ENCODE results near the gene VASN.

Gene VASN

DNA sequence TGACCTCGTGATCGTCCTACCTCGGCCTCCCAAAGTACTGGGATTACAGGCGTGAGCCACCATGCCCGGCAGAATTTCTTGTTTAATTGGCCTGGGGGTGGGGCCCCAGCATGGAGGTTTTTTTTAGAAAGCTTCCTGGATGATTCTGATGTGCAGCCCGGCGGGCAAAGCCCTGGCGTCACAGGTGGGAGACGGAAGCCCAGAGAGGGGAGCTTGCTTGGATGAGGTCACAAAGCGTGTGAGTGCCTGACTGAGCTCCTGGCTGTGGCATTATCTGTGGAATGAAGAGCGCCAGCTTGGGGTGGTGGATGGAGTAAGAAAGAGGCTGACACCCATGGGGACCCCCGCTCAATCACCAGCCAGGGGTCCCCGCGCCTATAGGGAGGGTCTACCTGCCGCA, 4.1 kb downstream of the VASN start:
- peak overlapping the region; percentile 99 for H3K27ac ChIP-seq
- TF ChIP-seq, protein P1, sequence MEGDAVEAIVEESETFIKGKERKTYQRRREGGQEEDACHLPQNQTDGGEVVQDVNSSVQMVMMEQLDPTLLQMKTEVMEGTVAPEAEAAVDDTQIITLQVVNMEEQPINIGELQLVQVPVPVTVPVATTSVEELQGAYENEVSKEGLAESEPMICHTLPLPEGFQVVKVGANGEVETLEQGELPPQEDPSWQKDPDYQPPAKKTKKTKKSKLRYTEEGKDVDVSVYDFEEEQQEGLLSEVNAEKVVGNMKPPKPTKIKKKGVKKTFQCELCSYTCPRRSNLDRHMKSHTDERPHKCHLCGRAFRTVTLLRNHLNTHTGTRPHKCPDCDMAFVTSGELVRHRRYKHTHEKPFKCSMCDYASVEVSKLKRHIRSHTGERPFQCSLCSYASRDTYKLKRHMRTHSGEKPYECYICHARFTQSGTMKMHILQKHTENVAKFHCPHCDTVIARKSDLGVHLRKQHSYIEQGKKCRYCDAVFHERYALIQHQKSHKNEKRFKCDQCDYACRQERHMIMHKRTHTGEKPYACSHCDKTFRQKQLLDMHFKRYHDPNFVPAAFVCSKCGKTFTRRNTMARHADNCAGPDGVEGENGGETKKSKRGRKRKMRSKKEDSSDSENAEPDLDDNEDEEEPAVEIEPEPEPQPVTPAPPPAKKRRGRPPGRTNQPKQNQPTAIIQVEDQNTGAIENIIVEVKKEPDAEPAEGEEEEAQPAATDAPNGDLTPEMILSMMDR (conservative IDR thresholded peaks at IDR 0.05; ENCODE audit: low read depth): no peak
- ChIA-PET POLR2A (ENCODE audit: low non-redundant PET) (no interaction called here), CTCF (interaction anchor here (0.6 to 4.8 kb wide), 5 partner anchors 17 to 104 kb away, joined by 3 to 31 read pairs (median 3); no protein-coding TSS in a partner anchor)
- DNase-seq (ENCODE audit: low spot score): no peak

DNA sequence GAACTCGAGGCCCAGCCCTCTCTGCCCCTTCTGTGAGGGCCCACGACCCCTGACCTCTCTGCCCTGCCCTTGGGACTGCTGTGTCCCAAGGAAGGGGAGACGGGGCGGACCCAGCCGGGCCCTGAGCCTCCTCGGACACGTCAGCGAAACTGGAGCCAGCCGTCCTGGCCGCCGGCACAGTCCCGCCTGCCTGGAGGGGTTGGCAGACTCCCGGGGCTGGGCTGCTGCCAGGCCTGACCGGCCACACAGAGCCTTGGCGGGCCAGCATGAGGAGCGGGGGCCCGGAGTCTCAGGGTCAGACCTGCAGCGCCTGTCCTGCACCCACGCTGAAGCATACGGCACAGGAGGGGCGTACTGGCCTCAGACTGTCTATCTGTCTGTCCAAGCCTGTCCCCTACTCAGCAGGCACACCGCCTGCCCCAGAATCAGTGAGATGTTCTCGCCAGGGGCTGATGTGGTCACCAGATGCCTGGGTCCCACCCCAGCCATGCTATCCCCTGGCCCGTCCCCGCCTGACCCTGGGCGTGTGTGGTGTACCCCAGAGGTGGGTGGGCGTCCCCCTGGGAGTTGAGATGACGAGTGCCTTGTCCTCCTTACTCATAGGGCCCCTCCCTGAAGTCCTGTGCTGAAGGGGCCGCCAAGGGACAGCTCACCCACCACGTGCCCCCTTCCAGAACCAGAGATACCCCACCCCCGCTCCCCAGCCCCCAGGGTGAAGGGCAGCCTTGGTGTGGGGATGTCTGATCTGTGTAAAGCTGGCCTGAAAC, 4.7 kb downstream of the VASN start:
- ChIA-PET POLR2A (ENCODE audit: low non-redundant PET) (no interaction called here), CTCF (interaction anchor here (0.7 to 4.8 kb wide), 3 partner anchors 9 to 86 kb away, joined by 3 to 31 read pairs (median 3); no protein-coding TSS in a partner anchor)
- peak overlapping the region; percentile 99 for H3K27ac ChIP-seq
- TF ChIP-seq, protein P1 (conservative IDR thresholded peaks at IDR 0.05; ENCODE audit: low read depth): no peak
- no peak for DNase-seq (ENCODE audit: low spot score)

DNA sequence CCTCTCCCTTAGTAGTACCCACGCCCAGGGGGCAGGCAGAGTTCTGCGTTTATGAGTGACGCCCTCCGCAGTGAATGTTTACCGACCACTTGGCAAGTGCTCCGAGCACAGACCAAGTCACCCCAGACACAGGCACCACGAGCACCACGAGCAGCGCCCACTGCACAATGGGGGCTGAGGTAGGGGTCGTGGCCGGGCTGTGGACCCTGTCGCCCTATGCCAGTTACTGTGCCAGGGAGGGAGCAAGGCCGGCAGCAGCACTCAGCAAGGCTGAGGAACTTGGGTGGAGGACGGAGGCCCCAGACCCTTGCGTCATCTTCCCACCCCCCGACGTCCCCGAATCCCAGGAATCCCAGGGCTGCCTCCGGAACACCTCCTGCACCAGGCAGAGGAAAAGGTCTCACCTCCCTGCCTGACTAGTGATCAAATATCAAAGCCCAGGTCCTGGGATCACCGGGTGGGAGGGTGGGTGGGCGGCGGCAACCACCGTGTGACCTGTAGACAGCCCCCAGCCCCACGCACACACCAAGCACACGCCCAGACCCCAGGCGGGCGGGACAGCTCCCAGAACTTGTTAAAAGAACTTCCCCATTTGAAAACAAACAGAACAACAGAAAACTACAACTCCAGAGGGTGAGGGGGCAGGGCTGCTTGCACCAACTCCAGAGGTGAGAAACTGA, 5.4 kb downstream of the VASN start:
- peak overlapping the region; percentile 99 for H3K27ac ChIP-seq
- TF ChIP-seq, protein P1 (conservative IDR thresholded peaks at IDR 0.05; ENCODE audit: low read depth): no peak
- POLR2A ChIA-PET (ENCODE audit: low non-redundant PET): no interaction called here
- CTCF ChIA-PET: interaction anchor here (1.0 to 5.5 kb wide), 7 partner anchors 9 to 88 kb away, joined by 3 to 31 read pairs (median 7); partner anchors contain the start of gene PAM16
- no peak for DNase-seq (ENCODE audit: low spot score)

DNA sequence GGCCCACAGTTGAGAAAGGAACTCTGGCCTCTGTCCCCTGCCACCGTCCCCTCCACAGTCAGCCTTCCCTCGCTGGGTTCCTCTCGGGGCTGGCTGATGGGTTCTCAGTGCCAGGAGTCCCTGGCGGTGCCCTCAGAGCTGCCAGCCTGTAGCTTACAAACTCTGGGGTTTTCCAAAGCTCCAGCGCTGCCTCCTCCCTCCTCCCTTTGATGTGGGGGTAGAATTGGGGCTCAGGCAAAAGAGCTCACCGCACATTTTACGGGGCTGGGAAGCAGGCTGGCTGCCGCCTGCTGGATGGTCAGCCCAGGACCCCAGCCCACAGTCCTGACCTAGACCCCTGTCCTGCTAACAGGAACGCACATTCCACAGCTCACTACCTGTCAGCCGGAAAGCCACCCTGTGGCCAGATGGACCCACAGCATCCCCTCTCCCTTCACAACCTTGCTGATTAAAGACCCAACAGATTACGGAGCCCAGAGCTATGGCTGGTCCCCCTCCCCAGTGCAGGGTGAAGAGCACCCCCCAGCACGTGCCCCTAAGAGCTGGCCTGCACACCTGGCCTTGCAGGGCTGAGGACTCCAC, 6.0 kb downstream of the VASN start:
- H3K27ac ChIP-seq: peak overlapping the region; percentile 99
- DNase-seq (ENCODE audit: low spot score): no peak
- ChIA-PET CTCF (interaction anchor here (0.5 to 5.5 kb wide), 7 partner anchors 9 to 89 kb away, joined by 3 to 22 read pairs (median 7); partner anchors contain the start of gene PAM16), POLR2A (ENCODE audit: low non-redundant PET) (no interaction called here)
- TF ChIP-seq, protein P1 (conservative IDR thresholded peaks at IDR 0.05; ENCODE audit: low read depth): no peak

DNA sequence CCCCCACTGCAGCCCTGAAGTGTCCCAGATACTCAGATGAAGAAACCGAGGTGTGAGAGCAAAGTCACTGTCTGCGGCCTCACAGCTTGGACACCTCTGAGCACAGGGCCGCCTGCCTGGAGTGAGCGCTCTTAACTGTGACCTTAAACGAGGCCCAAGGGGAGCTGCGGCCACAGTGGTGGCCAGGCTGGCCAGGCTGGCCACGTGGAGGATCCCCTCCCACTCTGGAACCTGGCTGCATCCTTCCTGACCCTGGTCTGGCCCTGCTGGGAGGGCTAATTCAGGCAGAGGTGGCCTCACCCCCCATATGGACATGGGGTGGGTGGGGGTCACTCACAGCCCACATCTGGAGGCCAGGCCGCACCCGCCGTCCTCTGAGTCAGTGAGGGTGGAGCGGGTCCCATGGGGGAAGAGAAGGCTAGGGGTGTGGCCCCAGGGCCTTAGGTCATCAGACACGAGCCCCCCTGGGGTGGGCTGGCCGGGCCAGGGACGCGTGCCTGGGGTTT, 6.6 kb downstream of the VASN start:
- ChIA-PET POLR2A (ENCODE audit: low non-redundant PET) (no interaction called here), CTCF (interaction anchor here (0.5 to 5.5 kb wide), 7 partner anchors 15 to 89 kb away, joined by 3 to 22 read pairs (median 7); partner anchors contain the start of gene PAM16)
- DNase-seq (ENCODE audit: low spot score): no peak
- TF ChIP-seq, protein P1 (conservative IDR thresholded peaks at IDR 0.05; ENCODE audit: low read depth): no peak
- H3K27ac ChIP-seq: peak overlapping the region; percentile 99

All from RWPE1 (cell line).